SU-DHL-6 (cell line): Measurements from ENCODE around the gene LTBP1.

Experiments
- H2AFZ ChIP-seq: fragments of 200-600 bp; sonication (generic); 2 replicates; pipeline ENCODE4 v1.6.1; 2014; ENCODE audit warnings: low read depth, mild to moderate bottlenecking, moderate library complexity, mixed read lengths, antibody characterized with exemption, low read length; ENCODE audit not compliant: severe bottlenecking
- H3F3A ChIP-seq: fragments of 200-600 bp; shearing (Covaris generic); 2 replicates; pipeline ENCODE4 v1.6.0; 2016; ENCODE audit warnings: antibody characterized with exemption, mild to moderate bottlenecking; ENCODE audit not compliant: insufficient read depth
- H3K27ac ChIP-seq: fragments of 200-600 bp; sonication (generic); 2 replicates; pipeline ENCODE4 v1.5.1; 2016; ENCODE audit warnings: low read depth, mild to moderate bottlenecking, low read length, moderate library complexity, mixed read lengths
- H3K27me3 ChIP-seq: fragments of 200-600 bp; sonication (generic), shearing (Covaris generic); 2 replicates; pipeline ENCODE4 v1.6.0; 2014; ENCODE audit warnings: mild to moderate bottlenecking, low read length
- H3K36me3 ChIP-seq: fragments of 200-600 bp; sonication (generic); 2 replicates; pipeline ENCODE4 v1.6.1; 2014; ENCODE audit warnings: mild to moderate bottlenecking, low read length, mixed read lengths
- H3K4me2 ChIP-seq: fragments of 300-600, 200-600 bp; shearing (Covaris generic), sonication (generic); 2 replicates; pipeline ENCODE4 v1.6.0; 2014; ENCODE audit warnings: low read length, low read depth, mild to moderate bottlenecking; ENCODE audit not compliant: poor library complexity, severe bottlenecking
- H3K4me3 ChIP-seq: fragments of 200-600 bp; sonication (generic); 2 replicates; pipeline ENCODE4 v1.5.1; 2014; ENCODE audit warnings: antibody characterized with exemption, low read length, mild to moderate bottlenecking, mixed read lengths; ENCODE audit not compliant: insufficient read depth, poor library complexity, severe bottlenecking
- H3K79me2 ChIP-seq: fragments of 200-600 bp; sonication (generic); 2 replicates; pipeline ENCODE4 v1.6.1; 2014; ENCODE audit warnings: mild to moderate bottlenecking, low read length, moderate library complexity; ENCODE audit not compliant: insufficient read depth
- H3K9ac ChIP-seq: fragments of 200-600 bp; sonication (generic); 2 replicates; pipeline ENCODE4 v1.7.0; 2014; ENCODE audit warnings: mild to moderate bottlenecking, low read length
- H3K9me2 ChIP-seq: fragments of 200-600 bp; sonication (generic); replicated peaks from 2 replicates; pipeline ENCODE4 v1.6.1; 2014; ENCODE audit warnings: low read length; ENCODE audit not compliant: insufficient read depth
- H3K9me3 ChIP-seq: fragments of 200-600 bp; sonication (generic); 2 replicates; pipeline ENCODE4 v1.6.1; 2014; ENCODE audit warnings: low read length, mixed read lengths; ENCODE audit not compliant: insufficient read depth
- H4K20me1 ChIP-seq: fragments of 200-600 bp; sonication (generic); 2 replicates; pipeline ENCODE4 v1.6.1; 2014; ENCODE audit warnings: low read depth, mild to moderate bottlenecking, antibody characterized with exemption, low read length, moderate library complexity, mixed read lengths
- CTCF ChIP-seq: fragments of 200-600 bp; sonication (generic); IDR thresholded peaks from one replicate; pipeline ENCODE4 v1.5.1; 2017; ENCODE audit warnings: antibody characterized with exemption, mild to moderate bottlenecking, low read length, moderate library complexity; ENCODE audit not compliant: insufficient read depth, poor library complexity, severe bottlenecking
- EZH2phosphoT487 ChIP-seq: fragments of 200-600 bp; sonication (generic), shearing (Covaris generic); conservative IDR thresholded peaks from 2 replicates; pipeline ENCODE4 v1.6.1; 2018; ENCODE audit warnings: mild to moderate bottlenecking, antibody characterized with exemption, low read length, moderate library complexity, mixed read lengths

LTBP1 gene

GRCh38 chr2:33145459-33145858 is 198.7 kb downstream of the LTBP1 start:
- H3K36me3 ChIP-seq = peaks cover 25% of the 10 kb centered on the region; the same call in 1 of the 2 replicates
- H4K20me1 ChIP-seq = no peaks in the 10 kb centered on the region

GRCh38 chr2:33146102-33146501 is 199.3 kb downstream of the LTBP1 start:
- H3K79me2 ChIP-seq = peaks cover 52% of the 10 kb centered on the region
- no peak overlapping the region for H3K27ac ChIP-seq
- H3K9me2 ChIP-seq = no peaks in the 10 kb centered on the region
- H3F3A ChIP-seq = peaks cover 7% of the 10 kb centered on the region; the same call in 1 of the 2 replicates
- H3K9ac ChIP-seq = no peak overlapping the region
- H3K4me3 ChIP-seq = no peak overlapping the region
- no peak overlapping the region for H2AFZ ChIP-seq
- H3K4me2 ChIP-seq = no peak overlapping the region
- H3K36me3 ChIP-seq = peaks cover 28% of the 10 kb centered on the region
- TF ChIP-seq CTCF (no peak), EZH2phosphoT487 (no peak)
- no peaks in the 10 kb centered on the region for H4K20me1 ChIP-seq
- no peaks in the 10 kb centered on the region for H3K9me3 ChIP-seq
- no peaks in the 10 kb centered on the region for H3K27me3 ChIP-seq

More at GRCh38 chr2:33145459-33145858, 198.7 kb downstream of the LTBP1 start:
- H3K27me3 ChIP-seq = no peaks in the 10 kb centered on the region
- no peaks in the 10 kb centered on the region for H3K9me3 ChIP-seq
- H3K27ac ChIP-seq = no peak overlapping the region
- no peak overlapping the region for H3K4me3 ChIP-seq
- no peak overlapping the region for H2AFZ ChIP-seq
- peaks cover 51% of the 10 kb centered on the region for H3K79me2 ChIP-seq
- H3K9ac ChIP-seq = no peak overlapping the region
- H3F3A ChIP-seq = peaks cover 7% of the 10 kb centered on the region; the same call in 1 of the 2 replicates
- TF ChIP-seq CTCF (no peak), EZH2phosphoT487 (no peak)
- no peak overlapping the region for H3K4me2 ChIP-seq
- H3K9me2 ChIP-seq = no peaks in the 10 kb centered on the region

DNA sequence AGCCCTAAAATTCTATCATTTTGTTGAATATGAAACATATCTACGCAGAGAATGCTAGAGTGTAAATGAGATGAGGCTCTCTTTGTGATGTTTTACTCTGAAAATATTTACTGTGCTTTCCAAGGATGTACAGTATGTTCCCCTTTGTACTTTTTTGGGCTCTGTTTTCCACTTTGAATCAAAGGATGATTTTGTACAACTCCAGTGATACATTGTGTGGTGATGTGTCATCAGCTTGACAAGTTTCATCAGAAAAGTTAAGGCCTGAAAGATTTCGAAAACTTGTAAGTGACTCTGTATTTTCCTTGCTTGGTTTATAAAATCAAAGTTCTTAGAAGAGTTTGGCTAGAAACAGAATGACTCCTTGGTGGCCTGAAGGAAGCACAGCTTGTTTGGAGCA is 206.3 kb downstream of the LTBP1 start:
- Histone ChIP-seq H3K4me3 (no peak overlapping the region), H4K20me1 (no peaks in the 10 kb centered on the region), H3K79me2 (peaks cover 63% of the 10 kb centered on the region; the same call in 1 of the 2 replicates), H3K36me3 (peaks cover 18% of the 10 kb centered on the region), H3K27me3 (no peaks in the 10 kb centered on the region), H3K9me2 (no peaks in the 10 kb centered on the region), H2AFZ (no peak overlapping the region), H3K4me2 (no peak overlapping the region), H3K9ac (no peak overlapping the region), H3K27ac (no peak overlapping the region), H3K9me3 (no peaks in the 10 kb centered on the region), H3F3A (peaks cover 4% of the 10 kb centered on the region; the same call in 1 of the 2 replicates)
- no peak for TF ChIP-seq EZH2phosphoT487
- TF ChIP-seq CTCF = no peak
